ENCODE measurements around the gene OXLD1. TPM values are rescaled to one million over a fixed set of nuclear protein-coding genes. Genes with fewer than 3 reads are reported as not detected.
A peak's percentile ranks its signal among the peaks of the same experiment; 100 is the strongest.

The OXLD1 gene
- total RNA-seq, 6 donors from 2014 or later: 32.2 to 46.7 (median 38.5) TPM

DNA sequence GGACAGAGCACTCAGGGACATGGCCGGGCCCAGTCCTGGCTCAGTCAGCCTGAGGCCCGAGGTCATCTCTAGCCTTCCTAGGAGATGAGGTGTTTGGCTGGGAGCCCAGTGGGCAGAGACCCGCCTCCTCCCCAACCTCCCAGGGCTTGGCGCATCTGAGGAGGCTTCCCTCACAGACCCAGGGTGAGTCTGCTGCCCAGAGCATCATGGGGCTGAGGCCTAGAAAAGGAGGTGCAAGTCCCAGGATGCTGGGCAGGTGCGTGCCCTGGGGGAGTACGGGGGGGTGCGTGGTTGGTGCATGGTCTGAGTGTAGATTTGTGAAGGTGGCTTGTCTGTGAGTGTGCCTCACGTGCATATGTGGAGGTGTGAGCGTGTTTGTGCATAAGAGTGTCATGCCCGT, 14.7 kb downstream of the OXLD1 start:
- ATAC-seq (ENCODE audit: low FRiP score in 2 of 2) (no peak), DNase-seq (no peak)
- WGBS, 2 donors: 79 to 95% methylated on average over 6 to 8 of the region's 10 CpGs
- Histone ChIP-seq H3K36me3 (no peaks in the 10 kb centered on the region), H3K27ac (no peak overlapping the region), H3K4me3 (no peak overlapping the region), H3K9me3 (peaks cover 0 to 8% (median 2%) of the 10 kb centered on the region in 4 donors), H3K27me3 (peaks cover 0 to 18% (median 8%) of the 10 kb centered on the region in 4 donors), H3K4me1 (peaks cover 0 to 8% (median 0%) of the 10 kb centered on the region in 4 donors)
- no peak for TF ChIP-seq POLR2A (IDR thresholded peaks at IDR 0.05)
- TF ChIP-seq, protein P1, sequence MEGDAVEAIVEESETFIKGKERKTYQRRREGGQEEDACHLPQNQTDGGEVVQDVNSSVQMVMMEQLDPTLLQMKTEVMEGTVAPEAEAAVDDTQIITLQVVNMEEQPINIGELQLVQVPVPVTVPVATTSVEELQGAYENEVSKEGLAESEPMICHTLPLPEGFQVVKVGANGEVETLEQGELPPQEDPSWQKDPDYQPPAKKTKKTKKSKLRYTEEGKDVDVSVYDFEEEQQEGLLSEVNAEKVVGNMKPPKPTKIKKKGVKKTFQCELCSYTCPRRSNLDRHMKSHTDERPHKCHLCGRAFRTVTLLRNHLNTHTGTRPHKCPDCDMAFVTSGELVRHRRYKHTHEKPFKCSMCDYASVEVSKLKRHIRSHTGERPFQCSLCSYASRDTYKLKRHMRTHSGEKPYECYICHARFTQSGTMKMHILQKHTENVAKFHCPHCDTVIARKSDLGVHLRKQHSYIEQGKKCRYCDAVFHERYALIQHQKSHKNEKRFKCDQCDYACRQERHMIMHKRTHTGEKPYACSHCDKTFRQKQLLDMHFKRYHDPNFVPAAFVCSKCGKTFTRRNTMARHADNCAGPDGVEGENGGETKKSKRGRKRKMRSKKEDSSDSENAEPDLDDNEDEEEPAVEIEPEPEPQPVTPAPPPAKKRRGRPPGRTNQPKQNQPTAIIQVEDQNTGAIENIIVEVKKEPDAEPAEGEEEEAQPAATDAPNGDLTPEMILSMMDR (IDR thresholded peaks at IDR 0.05): no peak
- no peak for TF ChIP-seq POLR2AphosphoS5 (IDR thresholded peaks at IDR 0.05)
- no peak for TF ChIP-seq EP300 (IDR thresholded peaks at IDR 0.05)

DNA sequence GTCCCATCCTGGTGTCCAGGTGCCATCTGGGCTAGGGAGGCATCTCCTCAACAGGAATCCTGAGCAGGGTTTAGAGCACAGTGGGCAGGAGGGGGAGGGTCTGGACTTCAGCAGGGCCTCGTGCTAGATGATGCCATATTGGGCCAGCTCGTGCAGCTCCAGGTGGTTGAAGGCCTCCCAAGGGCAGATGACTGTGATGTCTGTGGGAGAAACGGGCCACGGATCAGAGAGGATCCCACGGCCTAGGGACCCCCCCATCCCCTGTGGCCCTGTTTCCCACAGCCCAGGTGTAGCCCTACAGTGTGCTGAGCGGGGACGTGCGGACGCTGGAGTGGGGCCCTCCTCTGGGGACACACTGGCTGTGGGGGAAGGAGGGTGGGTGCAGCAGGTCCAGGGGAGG, 15.5 kb downstream of the OXLD1 start:
- Histone ChIP-seq H3K27ac (no peak overlapping the region), H3K9me3 (peaks cover 0 to 8% (median 2%) of the 10 kb centered on the region in 4 donors), H3K4me3 (no peak overlapping the region), H3K4me1 (peaks cover 0 to 8% (median 0%) of the 10 kb centered on the region in 4 donors), H3K27me3 (peaks cover 0 to 18% (median 8%) of the 10 kb centered on the region in 4 donors), H3K36me3 (no peaks in the 10 kb centered on the region)
- 70 to 88% methylated on average over 6 to 9 of the region's 9 CpGs for WGBS, 2 donors
- TF ChIP-seq, protein P1 (IDR thresholded peaks at IDR 0.05): no peak
- no peak for TF ChIP-seq POLR2A (IDR thresholded peaks at IDR 0.05)
- no peak for ATAC-seq (ENCODE audit: low FRiP score in 2 of 2)
- DNase-seq: no peak

DNA sequence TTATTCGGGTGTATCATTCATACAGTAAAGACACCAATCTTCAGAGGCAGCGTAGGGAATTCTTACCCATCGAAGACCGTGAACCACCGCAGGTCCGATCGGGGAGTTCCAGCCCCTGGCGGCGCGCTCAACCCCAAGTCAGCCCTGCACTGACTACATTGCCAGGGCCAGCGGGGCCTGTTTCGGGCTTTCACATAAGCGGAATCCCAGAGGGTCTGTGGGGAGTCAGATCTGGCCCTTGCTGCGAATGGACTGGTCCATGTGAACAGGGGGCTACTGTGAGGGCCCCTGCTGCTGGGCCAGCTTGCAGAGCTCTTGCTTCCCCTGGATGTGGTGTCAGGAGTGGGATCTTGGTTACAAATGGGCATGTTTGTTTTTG, 17.7 kb downstream of the OXLD1 start:
- Histone ChIP-seq H3K4me3 (no peak overlapping the region), H3K9me3 (peaks cover 0 to 8% (median 2%) of the 10 kb centered on the region in 4 donors), H3K27me3 (peaks cover 0 to 18% (median 8%) of the 10 kb centered on the region in 4 donors), H3K27ac (no peak overlapping the region), H3K4me1 (peaks cover 0 to 8% (median 0%) of the 10 kb centered on the region in 4 donors), H3K36me3 (no peaks in the 10 kb centered on the region)
- no peak for TF ChIP-seq POLR2A (IDR thresholded peaks at IDR 0.05)
- TF ChIP-seq, protein P1 (IDR thresholded peaks at IDR 0.05): no peak
- no peak for TF ChIP-seq EP300 (IDR thresholded peaks at IDR 0.05)
- TF ChIP-seq POLR2AphosphoS5 (IDR thresholded peaks at IDR 0.05): no peak
- DNase-seq (no peak), ATAC-seq (ENCODE audit: low FRiP score in 2 of 2) (no peak)
- WGBS, 2 donors: 43 to 54% methylated on average over 1 to 13 of the region's 14 CpGs

DNA sequence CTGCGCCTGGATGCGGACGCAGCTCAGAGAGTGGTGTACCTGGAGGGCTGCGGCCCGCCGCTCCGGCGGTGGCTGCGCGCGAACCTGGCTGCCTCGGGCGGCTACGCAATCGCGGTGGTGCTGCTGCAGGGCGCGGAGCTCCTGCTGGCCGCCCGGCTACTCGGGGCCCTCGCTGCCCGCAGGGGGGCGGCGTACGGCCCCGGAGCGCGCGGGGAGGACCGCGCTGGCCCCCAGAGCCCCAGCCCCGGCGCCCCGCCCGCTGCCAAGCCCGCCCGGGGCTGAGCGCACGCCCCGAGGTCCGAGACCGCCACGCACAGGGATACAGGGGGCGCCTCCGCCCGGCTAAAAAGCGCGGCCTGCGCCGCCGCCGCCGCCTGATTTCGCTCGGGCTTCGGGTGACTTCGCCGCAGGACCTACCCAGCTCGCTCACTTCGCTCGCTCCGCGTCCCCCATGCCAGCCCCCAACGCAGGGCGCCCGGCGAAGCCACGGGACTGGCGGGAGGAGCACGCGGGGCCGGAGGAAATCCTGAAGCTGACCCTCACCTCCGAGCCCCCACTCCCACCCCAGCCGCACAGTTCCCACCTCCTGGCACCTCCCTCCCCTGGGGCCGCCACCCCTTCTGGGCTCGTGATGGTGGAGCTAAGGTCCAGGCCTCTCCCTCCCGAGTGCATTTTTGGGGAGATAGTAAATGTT, 18.2 kb downstream of the OXLD1 start:
- Histone ChIP-seq H3K4me3 (no peak overlapping the region), H3K36me3 (no peaks in the 10 kb centered on the region), H3K27ac (no peak overlapping the region), H3K9me3 (peaks cover 0 to 8% (median 2%) of the 10 kb centered on the region in 4 donors), H3K27me3 (peaks cover 0 to 18% (median 8%) of the 10 kb centered on the region in 4 donors), H3K4me1 (peaks cover 0 to 8% (median 0%) of the 10 kb centered on the region in 4 donors)
- WGBS, 2 donors: 10 to 23% methylated on average over 7 to 29 of the region's 78 CpGs
- peak in 1 of 2 donors; percentile 81 for DNase-seq
- ATAC-seq (ENCODE audit: low FRiP score in 2 of 2): no peak
- TF ChIP-seq POLR2A (IDR thresholded peaks at IDR 0.05): no peak
- TF ChIP-seq EP300 (IDR thresholded peaks at IDR 0.05): no peak
- TF ChIP-seq POLR2AphosphoS5 (IDR thresholded peaks at IDR 0.05): no peak
- TF ChIP-seq, protein P1 (IDR thresholded peaks at IDR 0.05): no peak

DNA sequence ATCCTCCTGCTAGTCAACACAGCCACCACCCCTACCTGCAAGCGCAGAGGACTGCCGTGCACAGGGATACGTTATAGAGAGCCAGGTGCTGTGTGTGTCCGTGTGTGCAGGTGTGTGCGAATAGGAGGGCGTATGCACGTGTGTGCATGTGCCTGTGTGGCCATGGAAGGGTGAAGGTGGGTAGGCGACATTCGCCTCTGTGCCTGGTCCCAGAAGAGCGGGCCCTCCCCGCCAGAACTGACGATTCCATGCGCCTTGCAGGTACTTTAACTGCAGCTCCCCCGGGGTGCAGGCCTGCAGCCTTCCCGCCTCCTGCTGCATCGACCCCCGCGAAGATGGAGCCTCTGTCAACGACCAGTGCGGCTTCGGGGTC, 18.8 kb downstream of the OXLD1 start:
- Histone ChIP-seq H3K4me3 (no peak overlapping the region), H3K27me3 (peaks cover 0 to 18% (median 8%) of the 10 kb centered on the region in 4 donors), H3K9me3 (peaks cover 0 to 8% (median 2%) of the 10 kb centered on the region in 4 donors), H3K36me3 (no peaks in the 10 kb centered on the region), H3K27ac (no peak overlapping the region), H3K4me1 (peaks cover 0 to 8% (median 0%) of the 10 kb centered on the region in 4 donors)
- no peak for TF ChIP-seq POLR2AphosphoS5 (IDR thresholded peaks at IDR 0.05)
- TF ChIP-seq EP300 (IDR thresholded peaks at IDR 0.05): no peak
- TF ChIP-seq POLR2A (IDR thresholded peaks at IDR 0.05): no peak
- TF ChIP-seq, protein P1 (IDR thresholded peaks at IDR 0.05): no peak
- 53 to 70% methylated on average over 9 to 14 of the region's 21 CpGs for WGBS, 2 donors
- ATAC-seq (ENCODE audit: low FRiP score in 2 of 2) (no peak), DNase-seq (no peak)
